Activated CD4-positive, alpha-beta T cell treated with anti-CD3 and anti-CD28 coated beads, Interleukin-2, Interleukin-6, amounts not matched to agents 100 ng/mL and 50 ng/mL, durations not matched to agents 16 hours and 8 hours (primary cell): ENCODE measurements around the gene KCTD5.
"Not testable (repeated sequence)": the region's sequence is repeated elsewhere in the genome, so short reads cannot be mapped to it uniquely, and the experiment has no call there.

ENCODE experiments used
- DNase-seq: peaks from one replicate; pipeline ENCODE4 v3.0.0-alpha.2; 2020

The KCTD5 gene, protein sequence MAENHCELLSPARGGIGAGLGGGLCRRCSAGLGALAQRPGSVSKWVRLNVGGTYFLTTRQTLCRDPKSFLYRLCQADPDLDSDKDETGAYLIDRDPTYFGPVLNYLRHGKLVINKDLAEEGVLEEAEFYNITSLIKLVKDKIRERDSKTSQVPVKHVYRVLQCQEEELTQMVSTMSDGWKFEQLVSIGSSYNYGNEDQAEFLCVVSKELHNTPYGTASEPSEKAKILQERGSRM

DNA sequence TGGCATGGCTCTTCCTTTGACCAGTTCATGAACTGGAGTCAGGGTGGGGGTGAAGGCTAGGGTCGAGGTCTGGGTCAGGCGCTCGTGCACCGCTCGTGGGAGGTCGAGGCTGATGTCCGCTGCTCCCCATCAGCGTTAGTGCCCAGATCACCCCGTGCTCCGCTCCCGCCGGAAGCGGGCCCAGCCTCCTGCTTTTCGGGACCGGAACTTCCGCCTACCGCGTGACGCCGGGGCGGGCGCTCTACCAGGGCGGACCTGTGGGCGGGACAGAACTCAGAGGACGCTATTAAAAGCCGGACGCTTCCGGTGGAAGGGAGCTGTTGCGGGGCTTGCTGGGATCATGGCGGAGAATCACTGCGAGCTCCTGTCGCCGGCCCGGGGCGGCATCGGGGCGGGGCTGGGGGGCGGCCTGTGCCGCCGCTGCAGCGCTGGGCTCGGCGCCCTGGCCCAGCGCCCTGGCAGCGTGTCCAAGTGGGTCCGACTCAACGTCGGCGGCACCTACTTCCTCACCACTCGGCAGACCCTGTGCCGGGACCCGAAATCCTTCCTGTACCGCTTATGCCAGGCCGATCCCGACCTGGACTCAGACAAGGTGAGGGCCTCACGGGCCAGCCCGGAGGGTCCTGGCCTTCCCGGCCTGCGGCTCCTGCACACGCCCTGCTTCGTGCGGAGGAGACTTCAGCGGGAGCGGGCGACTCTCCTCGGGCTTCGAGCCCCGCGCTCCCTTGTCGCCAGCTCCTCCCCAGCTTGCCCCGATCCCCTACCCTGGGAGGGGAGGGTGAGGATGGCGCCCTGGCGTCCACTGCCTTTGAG is at the start of gene KCTD5:
Gene KCTD5 (plus strand): TSS at position 315 of the 813 bp plus-strand sequence. CDS start 26 bp downstream, at position 341.
- peak; percentile 98 for DNase-seq

DNA sequence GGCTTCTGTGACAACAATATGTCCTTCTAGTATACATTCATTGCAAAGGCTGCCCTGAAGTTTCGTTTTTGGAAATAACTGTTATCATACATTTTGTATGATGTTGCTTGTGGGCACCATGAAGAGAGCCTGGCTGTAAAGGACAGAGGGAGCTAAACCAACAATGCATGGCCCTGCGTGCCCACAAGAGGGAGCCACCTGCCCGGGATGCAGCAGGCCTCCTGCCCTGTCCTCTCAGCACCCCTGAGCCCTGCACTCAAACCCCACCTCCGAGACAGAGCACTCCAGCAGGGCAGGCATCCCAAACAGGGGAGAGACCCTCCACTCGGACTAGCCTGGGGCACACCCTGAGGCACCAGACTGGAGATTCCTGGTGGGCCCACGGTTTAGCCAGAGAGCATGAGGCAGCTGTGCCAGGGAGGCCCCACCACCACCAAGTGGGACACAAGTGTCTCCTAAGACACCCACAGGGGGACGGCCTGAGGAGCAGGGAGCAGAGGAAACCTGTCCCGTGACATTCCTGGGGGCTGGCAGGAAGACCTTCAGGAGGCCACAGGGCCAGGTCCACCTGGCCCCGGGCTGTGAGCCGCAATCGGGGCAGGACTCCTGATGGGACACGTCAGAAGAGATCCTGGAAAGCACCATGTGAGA is 43.1 kb upstream of the KCTD5 start:
- DNase-seq = peak; percentile 56

DNA sequence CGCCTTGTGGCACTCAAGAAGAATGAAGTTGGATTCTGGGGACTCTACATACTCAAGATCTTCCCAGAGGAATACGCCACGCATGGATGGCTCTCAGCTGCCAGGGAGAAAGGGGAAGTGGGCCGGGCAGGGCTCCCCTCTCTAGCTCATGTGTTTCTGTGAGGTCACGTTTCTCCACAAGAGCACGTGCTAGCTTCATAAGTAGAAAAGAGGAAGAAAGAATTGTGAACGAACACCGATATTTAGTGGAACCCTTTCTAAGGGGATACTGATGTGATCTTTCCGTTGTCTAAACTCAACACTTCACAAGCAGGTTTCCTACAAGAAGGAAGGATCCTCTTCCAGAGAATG is 42.6 kb upstream of the KCTD5 start:
- DNase-seq = not testable (repeated sequence)

DNA sequence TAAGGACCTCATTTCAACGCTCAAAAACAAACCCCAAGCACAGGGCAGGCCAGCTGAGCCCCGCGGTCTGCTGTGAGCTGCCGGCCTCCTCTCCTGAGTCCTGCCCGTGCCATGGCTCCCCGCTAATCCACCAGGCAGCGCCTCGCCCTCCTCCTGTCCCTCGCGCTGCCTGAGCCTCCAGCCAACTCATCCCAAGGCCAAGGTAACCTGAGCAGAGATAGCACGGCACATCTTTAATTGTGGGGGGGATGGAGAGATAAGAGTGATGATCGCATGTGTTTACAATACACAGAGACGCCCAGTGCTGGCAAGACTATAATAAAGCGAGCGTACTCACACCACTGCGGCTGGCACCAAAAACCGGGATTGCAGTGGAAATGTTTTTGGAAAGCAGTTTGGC is 39.8 kb upstream of the KCTD5 start:
- not testable (repeated sequence) for DNase-seq

DNA sequence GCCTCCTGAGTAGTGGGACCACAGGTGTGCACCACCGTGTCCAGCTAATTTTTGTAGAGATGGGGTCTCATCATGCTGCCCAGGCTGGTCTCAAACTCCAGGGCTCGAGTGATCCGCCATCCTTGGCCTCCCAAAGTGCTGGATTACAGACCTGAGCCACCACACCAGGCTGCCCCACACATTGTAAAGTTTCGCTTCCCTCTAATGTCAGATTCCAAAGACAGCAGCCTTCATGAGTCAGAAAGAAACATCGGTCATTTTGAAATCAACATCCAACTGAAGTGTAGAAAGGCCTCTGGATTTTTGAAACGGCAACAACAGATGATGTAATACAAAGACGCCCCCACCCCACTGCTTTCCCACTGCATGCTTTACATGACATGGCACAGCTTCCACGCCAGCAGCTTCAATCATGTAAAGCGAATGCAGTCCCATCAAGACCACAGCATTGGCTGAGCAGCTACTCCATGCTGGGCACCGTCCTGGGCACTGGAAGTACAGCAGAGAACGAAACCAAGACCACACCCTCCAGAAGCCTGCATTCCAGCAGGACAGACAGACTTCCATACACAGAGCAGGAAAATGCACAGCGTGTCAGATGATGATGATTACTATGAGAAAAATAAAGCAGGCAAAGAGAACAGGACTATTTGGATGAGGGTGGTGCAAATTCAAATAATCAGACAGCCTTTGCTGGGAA is 37.4 kb upstream of the KCTD5 start:
- DNase-seq = not testable (repeated sequence)

DNA sequence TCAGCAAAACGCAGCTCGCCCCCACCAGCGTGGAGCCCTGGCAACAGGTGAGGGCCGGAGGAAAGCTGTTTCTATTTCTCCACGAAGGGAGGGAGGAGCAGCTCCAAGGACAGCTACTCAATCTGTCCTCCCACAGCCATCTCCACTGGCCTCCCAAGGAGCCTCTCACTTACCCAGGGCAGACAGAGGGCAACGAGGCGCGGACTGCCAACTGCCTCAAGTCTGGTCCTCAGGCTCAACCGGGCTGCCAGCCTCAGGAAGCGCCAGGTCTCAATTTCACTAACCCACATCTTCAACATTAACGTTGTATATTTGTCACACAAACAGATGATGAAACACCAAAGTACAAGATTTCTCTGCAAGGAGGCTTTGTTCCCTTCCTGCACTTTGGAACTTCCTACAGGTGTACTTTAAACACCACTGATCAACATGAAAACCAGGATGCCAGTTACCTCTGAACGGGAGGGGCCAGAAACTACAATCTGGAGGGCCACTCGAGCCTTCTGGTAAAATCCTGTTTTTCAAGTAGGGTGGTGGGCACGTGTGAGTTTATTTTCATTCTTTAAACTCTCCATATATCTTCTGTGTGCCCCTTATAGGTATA is 31.0 kb upstream of the KCTD5 start:
- not testable (repeated sequence) for DNase-seq

DNA sequence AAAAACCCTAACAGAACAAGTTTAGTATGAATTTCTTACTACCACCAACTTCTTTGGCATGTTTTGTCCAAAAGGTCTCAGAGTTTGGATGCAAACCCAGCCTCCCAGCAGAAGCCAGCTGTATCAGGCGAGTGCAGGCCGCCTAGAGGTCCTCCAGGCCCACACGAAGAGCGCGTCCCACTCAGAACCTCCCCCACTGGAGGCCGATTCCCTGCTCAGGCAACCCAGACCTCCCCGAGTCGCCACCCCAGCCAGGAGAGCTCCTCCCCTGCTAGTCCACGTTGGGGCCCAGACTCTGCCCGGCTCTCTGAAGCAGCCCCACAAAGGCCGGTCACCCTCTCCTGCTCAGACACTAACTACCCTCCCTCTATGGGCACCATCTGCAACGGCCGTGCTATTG is 28.4 kb upstream of the KCTD5 start:
- DNase-seq = not testable (repeated sequence)

DNA sequence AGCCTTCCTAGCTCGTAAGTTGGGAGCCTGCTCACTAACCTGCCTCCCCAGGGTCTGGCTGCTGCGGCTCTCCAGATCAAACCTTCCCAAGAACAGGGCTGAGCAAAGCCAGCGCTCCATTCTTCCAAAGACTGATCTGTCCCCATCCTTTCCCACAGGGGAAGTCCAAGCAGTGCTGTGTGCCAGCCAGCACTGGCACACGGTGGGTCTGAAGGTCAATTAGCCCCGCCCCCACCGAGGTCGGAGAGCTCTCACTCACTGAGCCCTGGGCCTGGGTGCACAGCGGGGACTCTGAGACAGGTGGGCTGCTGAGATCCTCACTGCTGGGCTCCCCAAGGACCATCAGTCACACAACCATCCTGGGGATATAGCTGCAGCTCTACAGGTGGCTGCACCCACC is 27.4 kb upstream of the KCTD5 start:
- DNase-seq = not testable (repeated sequence)

DNA sequence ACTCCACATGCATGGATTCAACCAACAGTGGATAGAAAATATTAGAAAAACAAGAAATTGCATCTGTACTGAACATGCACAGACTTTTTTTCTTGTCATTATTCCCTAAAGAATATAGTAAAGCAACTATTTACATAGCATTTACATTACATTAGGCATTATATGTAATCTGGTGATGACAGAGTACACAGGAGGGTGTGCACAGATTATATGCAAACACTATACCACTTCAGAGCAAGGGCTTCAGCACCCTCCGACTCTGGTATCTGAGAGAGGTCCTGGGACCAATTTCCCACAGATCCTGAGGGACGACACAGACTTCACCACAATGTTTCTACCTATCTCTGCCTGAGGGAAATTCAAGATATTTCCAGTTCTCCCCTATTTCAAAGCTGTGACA is 25.3 kb upstream of the KCTD5 start:
- DNase-seq = no peak

DNA sequence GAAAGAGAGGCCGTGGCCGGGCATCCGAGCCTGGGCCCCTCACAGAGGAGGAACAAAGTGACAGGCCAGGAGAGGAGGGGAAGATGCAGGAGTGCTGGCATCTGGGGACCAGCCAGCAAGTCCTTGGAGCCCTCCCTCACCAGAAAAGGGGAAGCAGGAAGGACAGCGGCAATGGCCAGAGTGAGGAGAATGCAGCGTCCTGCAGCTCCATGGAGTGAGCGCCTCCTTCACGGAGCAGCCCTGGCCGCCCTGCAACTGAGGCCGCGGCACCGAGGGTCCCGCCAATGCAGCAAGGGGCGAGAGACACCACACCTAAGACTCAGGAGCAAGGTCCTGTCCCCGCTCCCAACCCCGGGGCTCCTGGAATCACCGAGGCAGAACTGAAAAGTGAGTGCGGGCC is 24.5 kb upstream of the KCTD5 start:
- not testable (repeated sequence) for DNase-seq

DNA sequence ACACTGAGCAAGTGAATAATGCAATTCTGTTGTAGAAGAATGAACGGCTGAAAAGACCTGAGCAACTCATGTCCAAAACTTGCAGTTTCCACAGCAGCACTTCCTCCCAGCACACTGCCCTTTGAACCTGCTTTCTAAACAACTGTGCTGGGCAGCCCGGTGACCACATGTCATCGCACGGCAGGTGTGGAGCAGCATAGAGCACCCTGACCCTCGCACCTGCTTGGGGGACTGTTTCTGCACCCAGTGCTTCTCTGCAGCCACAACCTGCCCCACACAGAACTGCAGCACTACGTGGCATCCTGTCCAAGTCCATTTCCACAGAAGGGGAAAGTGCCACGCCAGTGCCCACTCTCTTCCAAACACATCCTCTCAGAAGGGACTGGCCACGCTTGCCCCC is 22.8 kb upstream of the KCTD5 start:
- not testable (repeated sequence) for DNase-seq

DNA sequence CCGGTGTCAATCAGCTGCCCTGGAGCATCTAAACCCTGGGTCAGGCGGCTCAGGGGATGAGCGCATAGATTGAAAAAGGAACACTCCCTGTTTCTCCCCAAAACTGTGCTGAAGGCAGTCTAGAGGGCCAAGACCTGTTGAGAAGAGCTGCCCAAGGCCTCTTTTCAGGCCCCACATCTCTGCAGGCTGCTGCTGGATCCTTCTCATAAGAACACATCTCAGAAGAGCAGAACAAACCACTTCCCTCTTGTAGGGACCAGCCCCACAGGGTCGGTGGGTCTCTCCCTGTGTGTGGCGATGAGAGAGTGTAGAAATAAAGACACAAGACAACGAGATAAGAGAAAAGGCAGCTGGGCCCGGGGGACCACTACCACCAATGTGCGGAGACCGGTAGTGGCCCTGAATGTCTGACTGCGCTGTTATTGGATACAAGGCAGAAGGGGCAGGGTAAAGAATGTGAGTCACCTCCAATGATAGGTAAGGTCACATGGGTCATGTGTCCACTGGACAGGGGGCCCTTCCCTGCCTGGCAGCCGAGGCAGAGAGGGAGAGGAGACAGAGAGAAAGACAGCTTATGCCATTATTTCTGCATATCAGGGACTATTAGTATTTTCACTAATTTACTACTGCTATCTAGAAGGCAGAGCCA is 22.2 kb upstream of the KCTD5 start:
- not testable (repeated sequence) for DNase-seq

DNA sequence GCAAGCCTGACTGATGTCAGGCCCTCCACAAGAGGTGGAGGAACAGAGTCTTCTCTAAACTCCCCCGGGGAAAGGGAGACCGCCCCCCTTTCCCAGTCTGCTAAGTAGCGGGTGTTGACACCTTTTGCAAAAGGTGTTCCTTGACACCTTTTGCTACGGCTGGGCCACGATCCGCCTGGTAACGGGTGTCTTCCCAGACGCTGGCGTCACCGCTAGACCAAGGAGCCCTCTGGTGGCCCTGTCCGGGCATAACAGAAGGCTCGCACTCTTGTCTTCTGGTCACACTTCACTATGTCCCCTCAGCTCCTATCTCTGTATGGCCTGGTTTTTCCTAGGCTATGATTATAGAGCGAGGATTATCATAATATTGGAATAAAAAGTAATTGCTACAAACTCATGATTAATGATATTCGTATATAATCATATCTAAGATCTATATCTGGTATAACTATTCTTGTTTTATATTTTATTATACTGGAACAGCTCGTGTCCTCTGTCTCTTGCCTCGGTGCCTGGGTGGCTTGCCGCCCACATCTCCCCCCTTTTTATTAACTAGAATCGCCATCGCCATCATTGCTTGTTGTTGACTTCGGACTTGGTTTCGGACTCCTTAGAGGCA is 21.5 kb upstream of the KCTD5 start:
- DNase-seq = peak; percentile 25

DNA sequence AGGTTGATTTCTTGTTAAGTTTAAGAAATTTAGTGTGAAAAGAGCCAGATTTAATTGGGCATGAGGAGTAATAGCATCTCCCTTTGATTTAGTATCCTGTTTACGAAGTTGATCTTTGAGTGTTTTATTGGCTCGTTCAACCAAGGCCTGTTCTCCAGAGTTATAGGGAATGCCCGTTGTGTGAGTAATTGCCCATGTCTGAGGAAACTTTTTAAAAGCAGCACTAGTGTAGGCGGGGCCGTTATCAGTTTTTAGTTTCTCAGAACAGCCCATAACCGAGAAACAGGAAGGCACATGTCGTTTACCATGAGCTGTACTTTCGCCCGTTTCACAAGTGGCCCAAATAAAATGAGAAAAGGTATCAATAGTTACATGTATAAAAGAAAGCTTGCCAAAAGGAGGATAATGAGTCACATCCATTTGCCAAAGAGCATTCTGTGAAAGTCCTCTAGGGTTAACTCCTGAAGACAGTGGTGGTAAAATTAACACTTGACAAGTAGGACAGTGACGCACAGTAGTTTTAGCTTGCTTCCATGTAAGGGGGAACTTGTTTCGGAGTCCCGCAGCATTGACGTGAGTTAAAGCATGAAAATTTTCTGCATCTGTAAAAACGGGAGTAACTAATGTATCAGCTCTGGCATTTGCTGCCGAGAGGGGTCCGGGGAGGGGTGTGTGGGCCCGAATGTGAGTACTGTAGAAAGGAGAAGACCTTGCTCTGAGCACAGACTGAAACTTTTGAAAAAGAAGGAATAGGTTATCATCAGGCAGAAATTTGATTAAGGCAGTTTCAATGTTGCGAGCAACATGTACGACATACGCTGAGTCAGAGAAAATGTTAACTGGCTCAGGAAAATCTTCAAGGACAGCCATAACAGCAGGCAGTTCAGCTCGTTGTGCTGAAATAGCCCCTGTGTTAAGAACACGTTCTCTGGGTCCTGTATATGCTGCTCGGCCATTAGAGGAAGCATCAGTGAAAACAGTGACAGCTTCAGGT is 18.5 kb upstream of the KCTD5 start:
- peak; percentile 76 for DNase-seq

DNA sequence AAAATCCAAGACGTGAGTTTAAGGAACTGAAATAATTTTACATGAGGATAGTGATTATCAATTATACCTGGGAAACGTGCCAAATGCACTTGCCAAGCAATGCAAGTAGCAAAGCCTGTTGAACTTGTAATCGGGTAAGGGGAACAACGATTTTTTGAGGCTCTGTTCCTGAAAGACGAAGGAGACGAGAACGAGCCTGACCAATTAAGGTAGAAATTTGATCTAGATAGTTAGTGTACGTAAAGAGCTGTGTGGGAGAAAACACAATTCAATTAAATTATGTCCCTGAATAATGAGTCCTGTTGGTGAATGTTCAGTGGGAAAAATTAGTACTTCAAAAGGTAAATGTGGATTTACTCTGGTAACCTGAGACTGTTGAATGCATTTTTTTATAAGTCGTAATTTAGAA is 17.7 kb upstream of the KCTD5 start:
- DNase-seq = no peak

DNA sequence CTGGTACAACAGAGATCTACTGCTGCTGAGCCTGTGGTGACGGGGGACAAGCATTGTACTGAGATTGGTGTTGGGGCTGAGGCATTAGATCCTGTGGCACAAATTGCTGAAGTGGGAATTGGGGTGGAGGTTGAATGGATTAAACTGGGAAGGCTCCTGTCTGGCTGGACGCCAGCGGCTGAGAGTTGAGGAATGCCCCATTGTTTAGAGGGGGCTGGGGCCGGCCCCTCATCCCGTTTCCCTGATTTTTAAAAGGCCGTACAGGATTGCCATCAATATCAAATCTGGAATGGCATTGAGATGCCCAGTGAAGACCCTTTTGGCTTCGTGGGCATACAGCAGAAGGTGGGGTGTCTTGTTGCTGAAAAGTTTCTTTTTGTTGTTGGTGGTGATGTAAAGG is 15.7 kb upstream of the KCTD5 start:
- not testable (repeated sequence) for DNase-seq

DNA sequence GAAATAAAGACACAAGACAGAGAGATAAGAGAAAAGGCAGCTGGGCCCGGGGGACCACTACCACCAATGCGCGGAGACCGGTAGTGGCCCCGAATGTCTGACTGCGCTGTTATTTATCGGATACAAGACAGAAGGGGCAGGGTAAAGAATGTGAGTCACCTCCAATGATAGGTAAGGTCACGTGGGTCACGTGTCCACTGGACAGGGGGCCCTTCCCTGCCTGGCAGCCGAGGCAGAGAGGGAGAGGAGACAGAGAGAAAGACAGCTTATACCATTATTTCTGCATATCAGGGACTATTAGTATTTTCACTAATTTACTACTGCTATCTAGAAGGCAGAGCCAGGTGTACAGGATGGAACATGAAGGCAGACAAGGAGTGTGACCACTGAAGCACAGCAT is 12.7 kb upstream of the KCTD5 start:
- not testable (repeated sequence) for DNase-seq

DNA sequence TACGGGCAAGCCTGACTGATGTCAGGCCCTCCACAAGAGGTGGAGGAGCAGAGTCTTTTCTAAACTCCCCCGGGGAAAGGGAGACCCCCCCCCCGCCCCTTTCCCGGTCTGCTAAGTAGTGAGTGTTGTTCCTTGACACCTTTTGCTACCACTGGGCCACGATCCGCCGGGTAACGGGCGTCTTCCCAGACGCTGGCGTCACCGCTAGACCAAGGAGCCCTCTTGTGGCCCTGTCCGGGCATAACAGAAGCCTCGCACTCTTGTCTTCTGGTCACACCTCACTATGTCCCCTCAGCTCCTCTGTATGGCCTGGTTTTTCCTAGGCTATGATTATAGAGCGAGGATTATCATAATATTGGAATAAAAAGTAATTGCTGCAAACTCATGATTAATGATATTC is 12.3 kb upstream of the KCTD5 start:
- peak; percentile 76 for DNase-seq

DNA sequence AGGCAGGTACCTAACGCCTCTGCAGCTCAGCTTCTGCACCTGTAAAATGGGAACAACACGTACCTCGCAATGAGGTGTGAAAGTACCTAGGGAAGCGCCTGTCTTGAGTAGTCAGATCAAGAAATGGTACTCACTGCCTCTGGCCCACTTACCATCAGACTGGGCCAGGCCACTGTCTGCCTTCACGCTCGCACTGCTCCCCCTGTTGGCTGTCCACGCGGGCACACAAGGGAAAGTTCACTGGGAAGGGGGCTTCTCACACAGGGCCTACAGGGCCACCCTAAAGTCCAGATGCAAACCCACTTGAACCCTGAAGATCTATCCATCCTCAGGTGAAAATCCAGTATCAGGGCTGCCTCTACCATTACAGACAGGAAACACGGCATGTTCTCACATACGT is 11.1 kb upstream of the KCTD5 start:
- peak; percentile 43 for DNase-seq

DNA sequence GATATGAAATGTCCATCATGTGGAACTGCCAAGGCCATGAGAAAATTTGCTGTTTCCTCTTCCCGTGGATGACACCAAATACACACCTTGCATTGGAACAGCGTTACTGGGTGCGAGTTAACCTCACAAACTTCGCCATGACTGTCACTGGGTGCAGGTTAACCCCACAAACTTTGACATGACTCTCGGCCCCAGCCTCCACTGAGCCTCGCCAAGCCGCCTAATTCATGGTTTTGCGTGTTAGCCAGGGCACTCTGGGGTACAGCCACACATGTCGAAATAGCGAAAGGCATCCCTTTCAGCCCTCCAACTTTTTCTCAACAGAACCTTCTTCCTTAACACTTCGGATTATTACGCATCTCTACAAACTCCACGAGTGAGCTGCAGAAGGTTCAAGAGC is 10.6 kb upstream of the KCTD5 start:
- DNase-seq = no peak
